ENCODE measurements around the gene SSBP3. TPM values are rescaled to one million over a fixed set of nuclear protein-coding genes. Genes with fewer than 3 reads are reported as not detected.

SSBP3 gene
- total RNA-seq, 4 donors from 2014 or later = 19.3 to 40.5 (median 31.3) TPM

DNA sequence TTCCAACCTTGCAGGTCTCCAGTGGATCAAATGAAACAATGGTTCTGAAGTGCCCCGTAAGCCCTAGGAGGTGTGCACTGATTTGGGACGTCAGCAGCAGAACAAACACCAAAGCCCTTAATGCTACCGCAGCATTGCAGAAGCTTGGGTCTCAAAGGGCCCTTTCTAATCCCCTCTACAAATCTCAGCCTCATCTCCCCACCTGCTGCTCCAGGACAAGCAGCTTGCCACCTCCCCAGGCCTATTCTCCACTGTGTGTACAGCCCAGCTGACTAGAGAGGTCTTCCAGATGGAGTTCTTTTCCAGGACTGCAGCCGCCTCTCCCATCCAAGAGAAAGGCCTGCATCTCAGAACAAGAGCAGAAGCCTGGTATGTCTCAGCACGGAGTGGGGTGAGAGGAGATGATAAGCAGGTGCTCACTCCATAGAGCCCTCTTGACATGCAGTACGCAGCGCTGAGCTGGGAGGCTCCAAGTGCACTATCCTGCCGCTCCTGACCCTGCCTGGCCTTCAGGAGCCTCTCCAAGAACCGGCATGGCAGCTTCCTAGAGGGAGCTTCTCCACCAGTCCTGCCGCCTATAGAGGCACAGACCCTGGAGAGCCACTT is 160.0 kb downstream of the SSBP3 start:
- TF ChIP-seq, protein P1, sequence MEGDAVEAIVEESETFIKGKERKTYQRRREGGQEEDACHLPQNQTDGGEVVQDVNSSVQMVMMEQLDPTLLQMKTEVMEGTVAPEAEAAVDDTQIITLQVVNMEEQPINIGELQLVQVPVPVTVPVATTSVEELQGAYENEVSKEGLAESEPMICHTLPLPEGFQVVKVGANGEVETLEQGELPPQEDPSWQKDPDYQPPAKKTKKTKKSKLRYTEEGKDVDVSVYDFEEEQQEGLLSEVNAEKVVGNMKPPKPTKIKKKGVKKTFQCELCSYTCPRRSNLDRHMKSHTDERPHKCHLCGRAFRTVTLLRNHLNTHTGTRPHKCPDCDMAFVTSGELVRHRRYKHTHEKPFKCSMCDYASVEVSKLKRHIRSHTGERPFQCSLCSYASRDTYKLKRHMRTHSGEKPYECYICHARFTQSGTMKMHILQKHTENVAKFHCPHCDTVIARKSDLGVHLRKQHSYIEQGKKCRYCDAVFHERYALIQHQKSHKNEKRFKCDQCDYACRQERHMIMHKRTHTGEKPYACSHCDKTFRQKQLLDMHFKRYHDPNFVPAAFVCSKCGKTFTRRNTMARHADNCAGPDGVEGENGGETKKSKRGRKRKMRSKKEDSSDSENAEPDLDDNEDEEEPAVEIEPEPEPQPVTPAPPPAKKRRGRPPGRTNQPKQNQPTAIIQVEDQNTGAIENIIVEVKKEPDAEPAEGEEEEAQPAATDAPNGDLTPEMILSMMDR (IDR thresholded peaks at IDR 0.05) = no peak
- TF ChIP-seq POLR2A (IDR thresholded peaks at IDR 0.05) = no peak
- WGBS, 2 donors = 88 to 93% methylated on average over 6 to 10 of the region's 10 CpGs
- no peak overlapping the region for H3K4me3 ChIP-seq (ENCODE audit: low read depth, poor library complexity, severe bottlenecking)
- no peak for DNase-seq (ENCODE audit: low spot score in 2 of 2)
- intact Hi-C loops (cut with DNase I; ENCODE audit: low total_unique reads) = no loop called here

GRCh38 chr1:54245501-54245900 is 160.7 kb downstream of the SSBP3 start:
- intact Hi-C loops (cut with DNase I; ENCODE audit: low total_unique reads) = no loop called here
- TF ChIP-seq, protein P1 (IDR thresholded peaks at IDR 0.05) = no peak
- TF ChIP-seq POLR2A (IDR thresholded peaks at IDR 0.05) = no peak
- no peak for DNase-seq (ENCODE audit: low spot score in 2 of 2)
- WGBS, 2 donors = 46 to 56% methylated on average over 4 of the region's 4 CpGs
- H3K4me3 ChIP-seq (ENCODE audit: low read depth, poor library complexity, severe bottlenecking) = no peak overlapping the region

DNA sequence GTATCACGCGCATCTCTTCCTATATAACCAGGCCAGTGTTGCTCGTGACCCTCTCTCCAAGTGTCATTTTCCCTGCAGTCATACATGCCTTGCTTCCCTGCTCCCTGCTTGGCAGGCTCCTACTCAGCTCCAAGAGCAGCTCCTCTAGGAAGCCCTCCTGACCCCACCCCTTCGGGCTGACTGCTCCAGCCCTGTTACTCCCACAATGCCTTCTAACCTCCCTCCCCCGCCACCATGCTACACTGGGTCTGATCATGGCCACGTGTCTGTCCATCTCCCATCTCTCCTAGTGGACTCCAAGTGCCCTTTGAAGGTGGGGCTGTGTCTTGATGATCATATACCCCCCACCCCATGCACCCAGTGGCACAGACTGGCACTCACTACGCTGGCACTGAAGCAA is 161.5 kb downstream of the SSBP3 start:
- WGBS, 2 donors = 92 to 98% methylated on average over 7 of the region's 7 CpGs
- DNase-seq (ENCODE audit: low spot score in 2 of 2) = no peak
- H3K4me3 ChIP-seq (ENCODE audit: low read depth, poor library complexity, severe bottlenecking) = no peak overlapping the region
- intact Hi-C loops (cut with DNase I; ENCODE audit: low total_unique reads) = no loop called here
- TF ChIP-seq, protein P1 (IDR thresholded peaks at IDR 0.05) = no peak

- intact Hi-C loops (cut with DNase I; ENCODE audit: low total_unique reads) = no loop called here
- 93 to 96% methylated on average over 13 of the region's 13 CpGs for WGBS, 2 donors
Measured at GRCh38 chr1:54243022-54243421, 163.2 kb downstream of the SSBP3 start.

GRCh38 chr1:54241364-54241763 is 164.8 kb downstream of the SSBP3 start:
- H3K4me3 ChIP-seq (ENCODE audit: low read depth, poor library complexity, severe bottlenecking) = no peak overlapping the region
- 83 to 88% methylated on average over 6 of the region's 6 CpGs for WGBS, 2 donors
- TF ChIP-seq POLR2A (IDR thresholded peaks at IDR 0.05) = no peak
- TF ChIP-seq, protein P1 (IDR thresholded peaks at IDR 0.05) = no peak
- DNase-seq (ENCODE audit: low spot score in 2 of 2) = no peak
- intact Hi-C loops (cut with DNase I; ENCODE audit: low total_unique reads) = no loop called here

More at GRCh38 chr1:54243022-54243421, 163.2 kb downstream of the SSBP3 start:
- DNase-seq (ENCODE audit: low spot score in 2 of 2) = no peak
- no peak overlapping the region for H3K4me3 ChIP-seq (ENCODE audit: low read depth, poor library complexity, severe bottlenecking)
- TF ChIP-seq, protein P1 (IDR thresholded peaks at IDR 0.05) = no peak
- TF ChIP-seq POLR2A (IDR thresholded peaks at IDR 0.05) = no peak
